ENCODE measurements around the gene STX1A. TPM values are rescaled to one million over a fixed set of nuclear protein-coding genes. Genes with fewer than 3 reads are reported as not detected.

STX1A gene
- total and polyA plus RNA-seq, 2 of the 13 experiments (the other 11 are each of a cell fraction or from before 2014, with no cell fraction given) = 6.1 to 12.2 TPM

DNA sequence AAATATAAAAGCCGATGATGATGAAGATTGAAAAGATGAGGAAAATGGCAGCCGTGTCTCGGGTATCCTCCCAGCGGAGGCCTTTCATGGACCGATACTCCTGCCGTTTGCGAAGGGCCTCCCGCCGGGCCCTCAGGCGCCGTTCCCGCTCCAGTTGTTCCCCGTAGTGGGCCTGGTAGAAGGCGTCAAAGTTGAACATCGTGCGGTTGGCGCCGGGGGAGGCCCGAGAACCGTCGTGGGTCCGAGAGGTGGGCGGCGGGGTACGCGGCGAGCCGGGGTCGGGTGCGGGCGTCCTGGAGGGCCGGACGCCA is 36.8 kb downstream of the STX1A start (continued):
- TF ChIP-seq, protein P1, sequence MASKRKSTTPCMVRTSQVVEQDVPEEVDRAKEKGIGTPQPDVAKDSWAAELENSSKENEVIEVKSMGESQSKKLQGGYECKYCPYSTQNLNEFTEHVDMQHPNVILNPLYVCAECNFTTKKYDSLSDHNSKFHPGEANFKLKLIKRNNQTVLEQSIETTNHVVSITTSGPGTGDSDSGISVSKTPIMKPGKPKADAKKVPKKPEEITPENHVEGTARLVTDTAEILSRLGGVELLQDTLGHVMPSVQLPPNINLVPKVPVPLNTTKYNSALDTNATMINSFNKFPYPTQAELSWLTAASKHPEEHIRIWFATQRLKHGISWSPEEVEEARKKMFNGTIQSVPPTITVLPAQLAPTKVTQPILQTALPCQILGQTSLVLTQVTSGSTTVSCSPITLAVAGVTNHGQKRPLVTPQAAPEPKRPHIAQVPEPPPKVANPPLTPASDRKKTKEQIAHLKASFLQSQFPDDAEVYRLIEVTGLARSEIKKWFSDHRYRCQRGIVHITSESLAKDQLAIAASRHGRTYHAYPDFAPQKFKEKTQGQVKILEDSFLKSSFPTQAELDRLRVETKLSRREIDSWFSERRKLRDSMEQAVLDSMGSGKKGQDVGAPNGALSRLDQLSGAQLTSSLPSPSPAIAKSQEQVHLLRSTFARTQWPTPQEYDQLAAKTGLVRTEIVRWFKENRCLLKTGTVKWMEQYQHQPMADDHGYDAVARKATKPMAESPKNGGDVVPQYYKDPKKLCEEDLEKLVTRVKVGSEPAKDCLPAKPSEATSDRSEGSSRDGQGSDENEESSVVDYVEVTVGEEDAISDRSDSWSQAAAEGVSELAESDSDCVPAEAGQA (IDR thresholded peaks at IDR 0.05; ENCODE audit: low read depth) = no peak
- TF ChIP-seq, protein P1 (CRISPR knock-in tag; IDR thresholded peaks at IDR 0.05; ENCODE audit: borderline replicate concordance) = 0 out of 2 replicates have a peak, but pooled peaks have one; percentile 18
- TF ChIP-seq ZNF781 (CRISPR knock-in tag; IDR thresholded peaks at IDR 0.05; ENCODE audit: borderline replicate concordance, not compliant biosample characterization) (no peak), SRSF1 (optimal IDR thresholded peaks at IDR 0.05; ENCODE audit: low read depth, low read length) (peak; percentile 5), SP5 (CRISPR knock-in tag; IDR thresholded peaks at IDR 0.05; ENCODE audit: borderline replicate concordance, low read depth) (no peak), ZNF556 (CRISPR knock-in tag; IDR thresholded peaks at IDR 0.05; ENCODE audit: borderline replicate concordance) (no peak), ZNF709 (CRISPR knock-in tag; IDR thresholded peaks at IDR 0.05) (no peak), MAFK (conservative IDR thresholded peaks at IDR 0.05 in 1 of 2, IDR thresholded peaks at IDR 0.05 in 1 of 2; ENCODE audit: low read length in 2 of 2) (no peak), AGO2 (optimal IDR thresholded peaks at IDR 0.05; ENCODE audit: low read depth, low read length) (peak; percentile 51), SCMH1 (CRISPR knock-in tag; IDR thresholded peaks at IDR 0.05; ENCODE audit: borderline replicate concordance) (no peak), ATF7-NPFF (CRISPR knock-in tag; IDR thresholded peaks at IDR 0.05; ENCODE audit: low read depth) (0 out of 2 replicates have a peak, but pooled peaks have one; percentile 6), MTF1 (CRISPR knock-in tag; IDR thresholded peaks at IDR 0.05) (no peak)
- TF ChIP-seq, protein P2, sequence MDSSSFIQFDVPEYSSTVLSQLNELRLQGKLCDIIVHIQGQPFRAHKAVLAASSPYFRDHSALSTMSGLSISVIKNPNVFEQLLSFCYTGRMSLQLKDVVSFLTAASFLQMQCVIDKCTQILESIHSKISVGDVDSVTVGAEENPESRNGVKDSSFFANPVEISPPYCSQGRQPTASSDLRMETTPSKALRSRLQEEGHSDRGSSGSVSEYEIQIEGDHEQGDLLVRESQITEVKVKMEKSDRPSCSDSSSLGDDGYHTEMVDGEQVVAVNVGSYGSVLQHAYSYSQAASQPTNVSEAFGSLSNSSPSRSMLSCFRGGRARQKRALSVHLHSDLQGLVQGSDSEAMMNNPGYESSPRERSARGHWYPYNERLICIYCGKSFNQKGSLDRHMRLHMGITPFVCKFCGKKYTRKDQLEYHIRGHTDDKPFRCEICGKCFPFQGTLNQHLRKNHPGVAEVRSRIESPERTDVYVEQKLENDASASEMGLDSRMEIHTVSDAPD (CRISPR knock-in tag; IDR thresholded peaks at IDR 0.05) = no peak
- TF ChIP-seq, protein P3, sequence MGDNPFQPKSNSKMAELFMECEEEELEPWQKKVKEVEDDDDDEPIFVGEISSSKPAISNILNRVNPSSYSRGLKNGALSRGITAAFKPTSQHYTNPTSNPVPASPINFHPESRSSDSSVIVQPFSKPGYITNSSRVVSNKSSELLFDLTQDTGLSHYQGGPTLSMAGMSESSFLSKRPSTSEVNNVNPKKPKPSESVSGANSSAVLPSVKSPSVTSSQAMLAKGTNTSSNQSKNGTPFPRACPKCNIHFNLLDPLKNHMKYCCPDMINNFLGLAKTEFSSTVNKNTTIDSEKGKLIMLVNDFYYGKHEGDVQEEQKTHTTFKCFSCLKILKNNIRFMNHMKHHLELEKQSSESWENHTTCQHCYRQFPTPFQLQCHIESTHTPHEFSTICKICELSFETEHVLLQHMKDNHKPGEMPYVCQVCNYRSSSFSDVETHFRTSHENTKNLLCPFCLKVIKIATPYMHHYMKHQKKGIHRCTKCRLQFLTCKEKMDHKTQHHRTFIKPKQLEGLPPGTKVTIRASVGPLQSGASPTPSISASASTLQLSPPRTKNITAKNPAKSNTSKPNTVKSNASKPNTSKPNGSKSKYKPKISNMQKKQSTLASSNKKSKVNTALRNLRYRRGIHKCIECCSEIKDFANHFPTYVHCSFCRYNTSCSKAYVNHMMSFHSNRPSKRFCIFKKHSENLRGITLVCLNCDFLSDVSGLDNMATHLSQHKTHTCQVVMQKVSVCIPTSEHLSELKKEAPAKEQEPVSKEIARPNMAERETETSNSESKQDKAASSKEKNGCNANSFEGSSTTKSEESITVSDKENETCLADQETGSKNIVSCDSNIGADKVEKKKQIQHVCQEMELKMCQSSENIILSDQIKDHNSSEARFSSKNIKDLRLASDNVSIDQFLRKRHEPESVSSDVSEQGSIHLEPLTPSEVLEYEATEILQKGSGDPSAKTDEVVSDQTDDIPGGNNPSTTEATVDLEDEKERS (CRISPR knock-in tag; IDR thresholded peaks at IDR 0.05) = no peak
- TF ChIP-seq, protein P4, sequence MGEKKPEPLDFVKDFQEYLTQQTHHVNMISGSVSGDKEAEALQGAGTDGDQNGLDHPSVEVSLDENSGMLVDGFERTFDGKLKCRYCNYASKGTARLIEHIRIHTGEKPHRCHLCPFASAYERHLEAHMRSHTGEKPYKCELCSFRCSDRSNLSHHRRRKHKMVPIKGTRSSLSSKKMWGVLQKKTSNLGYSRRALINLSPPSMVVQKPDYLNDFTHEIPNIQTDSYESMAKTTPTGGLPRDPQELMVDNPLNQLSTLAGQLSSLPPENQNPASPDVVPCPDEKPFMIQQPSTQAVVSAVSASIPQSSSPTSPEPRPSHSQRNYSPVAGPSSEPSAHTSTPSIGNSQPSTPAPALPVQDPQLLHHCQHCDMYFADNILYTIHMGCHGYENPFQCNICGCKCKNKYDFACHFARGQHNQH (CRISPR knock-in tag; IDR thresholded peaks at IDR 0.05) = 0 out of 2 replicates have a peak, but pooled peaks have one; percentile 1
